MM.1S (cell line): ENCODE data around the gene RNF11.

Experiments
- DNase-seq: peaks from one replicate; pipeline ENCODE4 v3.0.0-alpha.2; 2015
- H2AFZ ChIP-seq: fragments of 300-600 bp; sonication (generic); 2 replicates; pipeline ENCODE4 v1.6.0; 2016; ENCODE audit warnings: antibody characterized with exemption, low read length
- H3F3A ChIP-seq: fragments of 300-600 bp; sonication (generic); 2 replicates; pipeline ENCODE4 v1.6.1; 2016; ENCODE audit warnings: mild to moderate bottlenecking, antibody characterized with exemption, low read length, moderate library complexity, mixed read lengths; ENCODE audit not compliant: insufficient read depth
- H3K27ac ChIP-seq: fragments of 300-600 bp; sonication (generic); 2 replicates; pipeline ENCODE4 v1.5.1; 2016; ENCODE audit warnings: mild to moderate bottlenecking, low read length
- H3K27me3 ChIP-seq: fragments of 300-600 bp; sonication (generic); replicated peaks from 2 replicates; pipeline ENCODE4 v1.6.0; 2016; ENCODE audit warnings: low read length; ENCODE audit not compliant: insufficient read depth
- H3K36me3 ChIP-seq: fragments of 300-600 bp; sonication (generic); replicated peaks from 2 replicates; pipeline ENCODE4 v1.6.1; 2016; ENCODE audit warnings: mild to moderate bottlenecking, low read length, mixed read lengths; ENCODE audit not compliant: insufficient read depth
- H3K4me1 ChIP-seq: fragments of 300-600 bp; sonication (generic); 2 replicates; pipeline ENCODE4 v1.6.1; 2016; ENCODE audit warnings: low read length, mixed read lengths
- H3K4me2 ChIP-seq: fragments of 300-600 bp; sonication (generic); 2 replicates; pipeline ENCODE4 v1.6.0; 2016; ENCODE audit warnings: low read depth, low read length
- H3K4me3 ChIP-seq: fragments of 300-600 bp; sonication (generic); 2 replicates; pipeline ENCODE4 v1.5.1; 2016; ENCODE audit warnings: low read length, mixed read lengths
- H3K79me2 ChIP-seq: fragments of 300-600 bp; sonication (generic); 2 replicates; pipeline ENCODE4 v1.6.1; 2016; ENCODE audit warnings: mixed run types, low read length, mixed read lengths
- H3K9ac ChIP-seq: fragments of 300-600 bp; sonication (generic); 2 replicates; pipeline ENCODE4 v1.6.1; 2016; ENCODE audit warnings: low read length, mixed read lengths
- H3K9me2 ChIP-seq: fragments of 300-600 bp; sonication (generic); replicated peaks from 2 replicates; pipeline ENCODE4 v1.6.1; 2016; ENCODE audit warnings: mild to moderate bottlenecking, low read length, mixed read lengths; ENCODE audit not compliant: insufficient read depth
- H3K9me3 ChIP-seq: fragments of 300-600 bp; sonication (generic); replicated peaks from 2 replicates; pipeline ENCODE4 v1.6.1; 2016; ENCODE audit warnings: mild to moderate bottlenecking, low read length, mixed read lengths; ENCODE audit not compliant: insufficient read depth
- H4K20me1 ChIP-seq: fragments of 300-600 bp; sonication (generic); 2 replicates; pipeline ENCODE4 v1.6.1; 2016; ENCODE audit warnings: mild to moderate bottlenecking, low read length, moderate library complexity, mixed read lengths; ENCODE audit not compliant: insufficient read depth
- CTCF ChIP-seq: fragments of 300-600 bp; sonication (generic); IDR thresholded peaks from 2 replicates; pipeline ENCODE4 v1.5.1; 2016; ENCODE audit warnings: antibody characterized with exemption, low read length, mixed read lengths
- EZH2 ChIP-seq: fragments of 300-600 bp; sonication (generic); optimal IDR thresholded peaks from 2 replicates; pipeline ENCODE3; 2017; ENCODE audit warnings: low read depth, mild to moderate bottlenecking, antibody characterized with exemption, low read length, mixed read lengths
- EZH2phosphoT487 ChIP-seq: fragments of 300-600 bp; sonication (generic); IDR thresholded peaks from 2 replicates; pipeline ENCODE4 v1.6.1; 2018; ENCODE audit warnings: antibody characterized with exemption, low read length

Gene RNF11

GRCh38 chr1:51310871-51311613 is 75.0 kb downstream of the RNF11 start:
- no peaks in the 10 kb centered on the region for H3K79me2 ChIP-seq
- H3K9me3 ChIP-seq: no peaks in the 10 kb centered on the region
- no peaks in the 10 kb centered on the region for H3K27me3 ChIP-seq
- no peak overlapping the region for H3K4me3 ChIP-seq
- H3K4me1 ChIP-seq: no peaks in the 10 kb centered on the region
- DNase-seq: no peak
- H3F3A ChIP-seq: no peaks in the 10 kb centered on the region
- TF ChIP-seq EZH2phosphoT487 (no peak), CTCF (no peak), EZH2 (no peak)
- H3K9ac ChIP-seq: no peak overlapping the region
- H2AFZ ChIP-seq: no peak overlapping the region
- no peaks in the 10 kb centered on the region for H3K36me3 ChIP-seq
- H3K27ac ChIP-seq: no peak overlapping the region
- no peaks in the 10 kb centered on the region for H4K20me1 ChIP-seq
- H3K4me2 ChIP-seq: no peak overlapping the region
- no peaks in the 10 kb centered on the region for H3K9me2 ChIP-seq

GRCh38 chr1:51311826-51312225 is 75.8 kb downstream of the RNF11 start:
- H4K20me1 ChIP-seq: no peaks in the 10 kb centered on the region

GRCh38 chr1:51312718-51313117 is 76.6 kb downstream of the RNF11 start:
- no peak overlapping the region for H3K4me3 ChIP-seq
- H3K36me3 ChIP-seq: no peaks in the 10 kb centered on the region
- DNase-seq: no peak
- H3K4me2 ChIP-seq: no peak overlapping the region
- TF ChIP-seq CTCF: no peak
- no peak for TF ChIP-seq EZH2phosphoT487
- TF ChIP-seq EZH2: no peak
- no peaks in the 10 kb centered on the region for H4K20me1 ChIP-seq
- no peak overlapping the region for H3K27ac ChIP-seq
- no peaks in the 10 kb centered on the region for H3K27me3 ChIP-seq
- no peaks in the 10 kb centered on the region for H3K9me2 ChIP-seq
- no peak overlapping the region for H3K9ac ChIP-seq
- no peaks in the 10 kb centered on the region for H3K4me1 ChIP-seq
- no peak overlapping the region for H2AFZ ChIP-seq
- no peaks in the 10 kb centered on the region for H3K9me3 ChIP-seq
- H3K79me2 ChIP-seq: no peaks in the 10 kb centered on the region
- no peaks in the 10 kb centered on the region for H3F3A ChIP-seq

More at GRCh38 chr1:51311826-51312225, 75.8 kb downstream of the RNF11 start:
- no peaks in the 10 kb centered on the region for H3K4me1 ChIP-seq
- H2AFZ ChIP-seq: no peak overlapping the region
- no peaks in the 10 kb centered on the region for H3K27me3 ChIP-seq
- TF ChIP-seq EZH2phosphoT487 (no peak), CTCF (no peak)
- H3K9ac ChIP-seq: no peak overlapping the region
- H3K36me3 ChIP-seq: no peaks in the 10 kb centered on the region
- no peaks in the 10 kb centered on the region for H3F3A ChIP-seq
- H3K9me2 ChIP-seq: no peaks in the 10 kb centered on the region
- H3K27ac ChIP-seq: no peak overlapping the region
- no peak overlapping the region for H3K4me3 ChIP-seq
- H3K9me3 ChIP-seq: no peaks in the 10 kb centered on the region
- H3K4me2 ChIP-seq: no peak overlapping the region
- DNase-seq: no peak
- no peaks in the 10 kb centered on the region for H3K79me2 ChIP-seq
